GOT3 (cell line): ENCODE measurements around the gene DLG2.

Experiments used
- DNase-seq: peaks from one replicate; lab custom pipeline; 2025; ENCODE audit warnings: mixed read lengths; lab: John Stamatoyannopoulos, UW

The DLG2 gene

DNA sequence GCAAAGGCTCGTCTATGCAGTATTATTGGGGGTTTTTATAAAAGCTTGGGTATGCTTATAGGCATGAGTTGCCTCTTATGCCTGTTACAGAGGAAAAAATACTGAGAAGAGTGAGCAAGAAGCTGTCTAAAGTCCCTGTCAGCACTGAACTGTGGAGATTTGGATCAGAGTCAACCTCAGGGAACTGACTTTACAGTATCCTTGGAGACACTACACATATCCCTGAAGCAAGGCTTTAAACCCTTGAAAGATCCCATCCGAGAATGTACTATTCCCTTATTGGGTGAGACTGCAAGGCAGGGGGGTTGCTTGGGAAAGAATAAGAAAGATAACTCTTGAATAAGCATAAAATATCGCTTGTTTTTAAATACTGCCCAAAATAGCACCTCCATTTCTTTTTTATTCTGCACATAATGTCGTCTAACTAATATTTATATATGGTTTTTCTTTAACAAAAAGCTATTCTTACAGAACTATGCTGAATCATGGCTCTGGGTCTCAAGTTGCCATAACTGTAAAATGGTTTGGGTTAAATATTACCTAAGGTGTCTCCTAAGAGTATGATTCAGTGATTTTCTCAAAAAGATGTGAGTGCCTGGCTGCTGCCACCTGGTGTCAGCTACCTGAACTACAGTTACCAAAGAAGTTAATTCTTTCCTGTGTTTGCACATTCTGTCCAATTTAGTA, 1062.8 kb downstream of the DLG2 start:
- no peak for DNase-seq

DNA sequence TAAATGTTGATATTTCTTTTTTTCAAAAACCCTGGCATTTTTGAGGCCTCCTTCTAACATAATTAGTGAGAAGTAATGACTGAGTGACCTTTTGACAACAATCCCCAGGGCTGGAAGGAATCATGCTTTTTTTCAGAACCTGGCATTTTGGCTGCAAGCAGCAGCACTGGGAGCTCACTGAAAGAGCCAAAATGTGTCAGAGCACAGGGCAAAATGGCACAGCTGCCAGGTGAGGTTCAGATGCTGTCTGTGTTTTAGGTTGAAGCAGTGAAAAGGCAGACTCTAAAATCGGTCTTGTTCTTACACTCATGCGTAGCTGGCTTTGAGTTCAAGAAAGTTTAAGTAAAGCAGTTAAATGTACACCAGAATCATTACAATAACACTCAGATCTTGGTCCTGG, 1063.8 kb downstream of the DLG2 start:
- no peak for DNase-seq

DNA sequence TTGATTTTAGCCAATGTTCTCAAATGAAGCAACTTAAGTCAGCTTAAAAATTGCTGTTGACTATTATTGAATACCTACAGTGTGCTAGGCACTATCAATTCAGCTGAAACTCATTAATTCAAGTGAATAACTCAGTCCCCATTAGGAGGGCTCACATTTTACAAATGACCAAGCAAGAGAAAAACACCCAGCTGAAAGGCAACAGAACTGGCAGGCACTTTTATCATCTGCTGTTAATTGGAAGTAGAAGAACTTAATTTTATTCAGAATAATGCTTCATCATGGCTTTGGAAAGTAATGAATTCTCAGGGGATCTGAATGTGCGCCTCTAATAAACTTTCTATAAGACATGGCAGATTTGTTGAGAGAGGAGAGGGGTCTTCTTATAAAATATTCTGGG, 1066.9 kb downstream of the DLG2 start:
- DNase-seq = no peak

DNA sequence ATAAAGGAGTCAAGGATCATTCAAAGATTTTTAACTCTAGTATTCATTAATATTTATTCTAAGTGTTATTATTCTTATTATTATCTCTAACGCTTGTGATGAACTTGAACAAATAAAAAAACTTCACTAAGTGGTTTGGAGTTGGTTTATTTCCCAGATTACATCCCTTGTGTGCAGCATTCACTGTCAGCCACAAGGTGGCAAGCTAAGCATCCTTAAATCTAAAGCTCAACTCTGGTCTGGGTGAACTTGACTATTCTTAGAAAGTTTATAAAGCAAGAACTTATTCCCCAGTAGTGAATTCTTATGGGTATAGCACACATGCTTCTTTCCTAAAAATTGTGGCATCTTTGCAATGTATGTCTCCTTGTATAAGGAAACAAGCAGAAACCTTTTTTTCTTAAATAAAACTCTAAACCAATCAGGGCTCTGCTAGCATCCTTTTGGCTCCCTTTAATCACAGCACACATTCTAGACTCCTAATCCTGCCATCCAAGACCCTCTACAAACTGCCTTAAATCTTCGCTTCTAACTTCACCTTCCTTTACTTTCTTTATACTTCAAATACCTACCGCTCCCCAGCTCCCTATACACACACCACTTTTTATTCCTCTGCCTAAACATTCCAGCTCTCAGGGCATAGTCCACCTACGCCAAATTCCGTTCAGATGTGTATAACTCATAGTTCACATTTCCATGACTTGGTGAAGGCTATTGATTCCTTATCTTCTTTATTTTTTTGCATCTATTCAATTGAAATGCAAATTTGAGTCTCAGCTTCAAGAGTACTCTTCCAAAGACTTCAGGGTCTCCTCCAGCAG, 1068.8 kb downstream of the DLG2 start:
- DNase-seq = no peak

DNA sequence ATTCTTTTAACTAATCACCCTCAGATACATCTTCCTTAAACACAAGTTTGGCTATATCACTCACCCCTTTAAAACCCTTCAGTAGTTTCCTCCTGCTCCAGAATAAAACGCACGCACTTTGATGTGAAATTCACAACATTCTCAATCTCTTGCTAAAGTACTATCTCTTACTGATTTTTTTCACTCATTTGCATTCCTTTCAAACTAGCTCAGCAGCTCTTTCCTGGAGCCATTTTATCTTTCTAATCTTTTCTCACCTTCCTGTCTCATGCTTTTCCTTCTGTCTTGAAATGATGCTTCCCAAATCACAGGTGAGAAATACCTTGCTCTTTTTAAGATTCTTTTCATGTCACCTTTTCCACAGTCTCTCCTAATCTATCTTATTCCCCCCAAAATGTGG, 1074.4 kb downstream of the DLG2 start:
- DNase-seq = no peak

DNA sequence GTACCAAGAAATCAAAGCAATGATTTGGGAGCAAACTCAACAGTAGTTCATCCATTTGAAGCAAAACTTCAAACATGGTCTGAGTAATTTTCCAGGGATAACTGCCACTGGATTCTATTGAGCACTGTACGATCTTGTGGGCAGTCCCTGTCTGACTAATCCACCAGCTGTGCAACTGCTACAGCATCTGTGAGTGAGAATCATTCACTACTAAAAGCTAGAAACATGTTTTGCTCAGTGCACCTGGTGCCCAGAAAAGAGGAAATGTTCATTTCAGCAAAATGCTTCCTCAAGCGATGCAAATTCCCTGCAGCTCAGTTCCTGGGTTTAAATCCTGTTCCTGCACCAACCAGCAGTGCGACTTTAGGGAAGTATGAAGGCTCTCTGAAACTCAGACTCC, 1077.9 kb downstream of the DLG2 start:
- no peak for DNase-seq

DNA sequence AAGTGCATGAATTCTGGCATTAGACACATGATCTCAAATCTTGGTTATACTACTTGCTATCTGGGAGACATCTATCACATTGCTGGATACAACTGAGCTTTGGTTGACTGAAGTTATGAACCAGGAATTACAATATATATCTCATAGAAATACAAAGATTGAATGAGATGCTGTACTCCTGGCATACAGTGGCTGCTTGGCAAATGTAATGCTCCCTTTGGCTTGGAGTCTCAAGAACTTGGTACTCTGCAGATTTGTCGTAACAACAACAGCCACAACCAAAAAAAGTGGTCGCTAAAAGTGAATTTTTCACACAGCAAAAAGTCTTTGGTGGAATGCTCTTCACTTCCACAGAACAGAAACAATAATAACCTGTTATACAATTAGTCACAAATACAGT, 1082.6 kb downstream of the DLG2 start:
- DNase-seq = no peak

DNA sequence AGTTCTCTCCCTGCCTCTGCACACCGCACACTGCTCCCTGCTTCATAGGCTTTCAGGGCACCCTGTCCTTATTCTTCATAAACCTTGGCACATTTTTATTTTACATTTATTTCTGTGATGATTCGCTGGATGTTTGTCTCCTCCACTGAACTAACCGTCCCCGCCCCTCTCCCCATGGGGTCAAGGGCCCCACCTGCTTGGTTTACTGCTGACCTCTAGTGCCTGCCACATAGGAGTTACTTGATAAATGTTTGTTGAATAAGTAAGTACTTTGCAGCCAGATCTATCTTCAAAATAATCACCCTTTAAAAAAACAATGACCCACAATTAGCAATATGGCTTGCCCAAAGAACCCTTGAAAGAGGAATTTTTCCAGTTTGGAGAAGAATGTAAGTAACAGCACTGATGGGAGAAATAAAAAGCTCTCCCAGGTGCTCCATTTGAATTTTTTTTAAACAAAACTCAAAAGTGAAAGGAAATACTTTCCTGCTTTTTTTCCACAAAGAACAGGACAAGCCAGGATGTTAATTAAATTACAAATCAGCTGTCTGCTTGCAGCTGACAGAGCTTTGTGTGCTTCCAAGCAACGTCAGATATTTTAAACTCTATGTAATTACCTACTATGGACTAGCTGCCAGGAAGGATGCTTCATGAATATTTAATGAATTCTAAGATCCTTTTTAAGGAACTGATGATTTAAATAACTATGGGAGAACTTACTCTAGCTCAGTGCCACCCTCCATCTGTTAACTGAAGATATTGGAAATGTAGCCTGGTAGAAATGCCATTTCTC, 1083.6 kb downstream of the DLG2 start:
- DNase-seq = no peak

DNA sequence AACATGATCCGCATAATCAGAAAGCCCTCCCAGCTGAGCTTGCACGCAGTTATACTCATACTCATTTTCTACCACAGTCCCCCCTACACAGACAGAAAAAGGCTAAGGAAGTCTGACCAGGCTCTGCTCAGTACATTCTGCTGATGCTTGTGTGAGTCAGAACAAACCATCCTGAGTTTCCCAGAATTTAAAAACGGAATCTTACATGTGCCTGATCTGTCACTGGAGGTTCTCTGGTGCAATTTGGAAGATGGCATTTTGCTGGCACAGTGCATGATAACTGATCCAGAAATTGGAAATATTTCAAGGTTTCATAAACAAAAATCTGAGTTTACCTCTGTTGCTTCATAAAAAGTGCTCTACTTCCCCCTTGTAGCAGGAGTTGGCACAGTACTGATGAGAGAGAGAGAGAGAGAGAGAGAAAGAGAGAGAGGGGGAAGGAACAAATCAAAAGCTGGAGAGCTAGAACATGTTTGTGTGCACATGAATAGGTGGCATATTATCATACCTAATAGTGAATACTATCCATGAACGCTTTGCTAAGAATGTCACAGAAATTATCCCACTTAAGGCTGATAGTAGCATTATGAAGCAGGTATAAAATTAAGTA, 1085.3 kb downstream of the DLG2 start:
- no peak for DNase-seq

DNA sequence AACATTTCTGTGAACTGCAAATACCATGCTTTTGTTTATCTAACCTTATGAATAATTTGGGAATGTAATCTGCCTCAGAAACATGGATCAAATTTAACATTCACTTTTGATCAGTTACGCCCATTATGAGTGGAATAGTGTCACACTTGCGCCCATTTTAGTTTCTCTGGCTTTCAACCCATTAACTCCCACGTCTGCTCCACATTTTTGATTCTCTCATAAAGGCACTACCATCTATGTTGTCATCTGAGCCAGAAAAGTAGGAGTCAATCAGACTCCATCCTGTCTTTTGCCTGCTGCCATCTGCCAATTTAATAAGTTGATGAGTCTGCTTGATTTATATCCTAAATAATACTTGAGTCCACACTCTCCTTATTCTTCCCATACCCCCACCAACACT, 1090.7 kb downstream of the DLG2 start:
- DNase-seq = no peak

DNA sequence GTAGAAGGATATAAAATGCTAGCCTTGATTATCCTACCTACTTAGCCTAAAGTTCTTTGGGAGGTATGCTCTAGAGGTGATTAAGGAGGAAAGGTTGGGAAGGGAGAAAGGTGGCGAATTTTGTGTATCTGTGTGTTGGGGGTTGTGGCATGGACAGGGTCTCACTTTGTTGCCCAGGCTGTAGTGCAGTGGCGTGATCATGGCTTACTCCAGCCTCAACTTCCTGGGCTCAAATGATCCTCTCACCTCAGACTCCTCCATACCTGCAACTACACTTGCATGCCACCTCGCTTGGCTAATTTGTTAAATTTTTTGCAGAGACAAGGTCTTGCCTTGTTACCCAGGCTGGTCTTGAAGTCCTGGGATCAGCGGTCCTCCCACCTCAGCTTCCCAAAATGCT, 1094.8 kb downstream of the DLG2 start:
- no peak for DNase-seq

DNA sequence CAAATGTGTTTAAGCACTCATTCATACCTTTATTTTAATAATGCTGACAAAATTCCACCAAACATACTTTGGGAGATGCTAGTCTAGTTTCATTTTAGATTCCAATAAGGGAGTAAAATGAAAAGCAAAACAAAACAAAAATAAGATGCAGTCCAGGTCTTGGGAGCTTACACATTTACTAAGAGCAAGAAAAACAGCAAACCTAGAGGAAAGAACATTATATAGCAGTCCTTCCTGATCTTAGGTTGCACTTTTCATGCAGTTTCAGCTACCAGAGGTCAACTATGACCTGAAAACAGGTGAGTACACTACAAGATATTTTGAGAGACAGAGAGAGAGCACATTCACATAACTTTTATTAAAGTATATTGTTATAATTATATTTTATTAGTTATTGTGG, 1100.9 kb downstream of the DLG2 start:
- DNase-seq = no peak

DNA sequence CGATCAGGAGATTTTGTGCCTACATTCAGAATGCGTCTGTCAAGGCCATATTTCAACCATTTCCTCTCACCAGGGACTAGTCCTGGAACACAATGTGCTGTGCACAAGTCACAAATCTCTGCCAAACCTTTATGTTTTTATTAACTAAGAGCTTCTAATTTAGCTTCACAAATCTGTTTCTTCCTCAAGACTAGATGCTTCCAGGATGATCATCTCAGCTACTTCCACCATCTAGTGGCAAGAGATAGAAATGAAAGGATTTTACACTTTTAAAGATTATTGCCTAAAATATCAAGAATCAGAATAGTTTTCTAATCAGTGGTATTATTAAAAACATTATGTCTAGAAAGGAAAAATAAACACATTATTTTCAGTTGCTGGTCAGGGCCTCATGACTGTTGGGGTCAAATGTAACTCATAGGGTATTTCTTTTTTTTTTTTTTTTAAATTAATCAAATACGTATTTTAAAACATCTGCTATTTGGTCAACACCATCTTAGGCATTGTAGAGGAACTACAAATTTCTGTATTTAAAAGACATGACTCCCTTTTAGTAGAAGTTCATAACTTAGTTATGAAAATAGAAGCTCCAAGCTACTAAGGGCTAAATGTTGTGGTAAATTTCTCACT, 1102.6 kb downstream of the DLG2 start:
- no peak for DNase-seq

DNA sequence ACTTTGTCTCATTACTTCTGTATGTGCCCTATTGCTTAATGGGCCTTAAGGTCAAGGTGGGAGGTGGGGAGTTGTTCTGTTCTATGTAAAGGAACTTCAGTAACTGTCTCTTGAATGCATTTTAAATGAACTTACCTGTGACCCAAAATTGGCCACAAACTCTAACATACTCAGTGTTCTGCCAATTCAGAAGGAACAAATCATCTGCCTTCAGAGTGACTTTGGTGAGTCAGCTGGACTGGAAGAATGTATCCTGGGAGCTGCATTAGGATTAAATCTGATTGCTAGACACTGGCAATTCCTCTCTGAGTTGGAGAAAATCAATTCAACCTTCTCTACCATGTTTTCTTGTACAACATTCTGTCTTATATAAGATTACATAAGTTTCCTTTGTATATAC, 1104.8 kb downstream of the DLG2 start:
- no peak for DNase-seq

DNA sequence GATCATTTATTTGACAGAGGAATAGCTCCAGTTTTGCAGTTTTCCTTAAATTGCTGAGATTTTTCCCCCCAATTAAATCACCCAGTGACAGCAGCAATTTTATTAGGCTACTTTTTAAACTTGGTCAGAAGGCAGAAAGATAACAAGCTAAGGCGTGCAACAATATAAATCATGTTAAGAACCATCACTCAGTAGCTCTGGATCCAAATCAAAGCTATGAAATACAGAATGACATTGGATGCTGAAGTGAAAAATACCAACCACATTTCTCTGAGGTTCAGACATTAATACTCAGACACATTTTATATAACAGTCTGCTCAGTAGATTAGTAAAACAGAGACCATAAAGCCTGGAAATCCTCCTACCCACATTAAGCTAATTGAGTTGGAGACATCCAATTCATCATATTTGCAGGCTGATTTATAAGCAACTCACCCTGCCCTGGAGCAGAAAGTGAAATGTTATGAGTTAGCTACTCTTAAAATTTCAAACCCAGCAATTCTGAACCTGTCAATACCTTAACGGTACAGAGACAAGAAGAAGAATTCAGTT, 1108.4 kb downstream of the DLG2 start:
- DNase-seq = no peak

DNA sequence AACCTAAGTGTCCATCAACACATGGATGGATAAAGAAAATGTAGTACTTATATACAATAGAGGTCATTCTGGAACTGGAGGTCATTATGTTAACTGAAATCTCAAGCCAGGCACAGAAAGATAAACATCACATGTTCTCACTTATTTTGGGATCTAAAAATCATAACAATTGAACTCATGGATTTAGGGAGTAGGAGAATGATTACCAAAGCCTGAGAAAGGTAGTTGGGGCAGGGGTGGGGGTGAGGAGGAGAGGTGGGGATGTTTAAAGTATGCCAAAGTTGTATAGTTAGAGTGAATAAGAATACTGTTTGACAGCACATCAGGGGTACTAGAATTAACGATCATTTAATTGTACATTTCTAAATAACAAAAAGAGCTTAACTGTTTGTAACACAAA, 1112.7 kb downstream of the DLG2 start:
- no peak for DNase-seq

DNA sequence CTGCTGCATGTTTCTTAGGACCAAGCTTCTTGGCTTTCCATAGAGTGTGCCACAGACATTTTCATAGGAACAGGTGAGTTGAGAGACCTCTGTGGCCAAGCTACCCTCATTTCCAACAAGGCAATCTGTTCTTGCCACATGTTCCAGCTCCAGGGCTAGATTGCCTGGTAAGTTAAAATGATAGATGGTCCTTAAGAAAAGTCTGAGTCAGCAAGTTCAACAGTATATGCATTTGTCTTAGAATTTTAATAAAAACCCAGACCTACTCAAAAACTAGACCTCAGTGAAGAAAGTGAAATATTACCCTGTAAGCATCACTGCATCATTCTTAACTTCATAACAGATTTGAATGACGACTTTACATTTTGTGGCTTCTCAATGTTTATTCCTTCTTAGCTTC, 1123.6 kb downstream of the DLG2 start:
- DNase-seq = no peak

DNA sequence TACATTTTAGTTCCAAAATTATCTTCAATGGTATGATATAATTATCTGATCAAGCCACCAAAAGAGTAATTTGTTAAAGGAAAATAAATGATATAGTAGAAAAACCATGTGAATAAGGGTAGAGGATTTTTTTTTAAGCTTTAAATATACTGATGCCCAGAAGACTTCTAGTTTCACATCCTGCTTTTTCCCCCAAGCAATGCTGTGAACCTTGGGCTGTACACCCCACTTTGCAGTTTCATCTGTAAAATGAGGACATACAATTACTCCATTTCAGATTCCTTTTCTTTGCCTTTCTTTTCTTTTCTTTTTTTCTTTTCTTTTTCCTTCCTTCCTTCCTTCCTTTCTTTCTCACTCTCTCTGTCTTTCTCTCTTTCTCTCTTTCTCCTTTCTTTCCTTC, 1125.4 kb downstream of the DLG2 start:
- DNase-seq = no peak

DNA sequence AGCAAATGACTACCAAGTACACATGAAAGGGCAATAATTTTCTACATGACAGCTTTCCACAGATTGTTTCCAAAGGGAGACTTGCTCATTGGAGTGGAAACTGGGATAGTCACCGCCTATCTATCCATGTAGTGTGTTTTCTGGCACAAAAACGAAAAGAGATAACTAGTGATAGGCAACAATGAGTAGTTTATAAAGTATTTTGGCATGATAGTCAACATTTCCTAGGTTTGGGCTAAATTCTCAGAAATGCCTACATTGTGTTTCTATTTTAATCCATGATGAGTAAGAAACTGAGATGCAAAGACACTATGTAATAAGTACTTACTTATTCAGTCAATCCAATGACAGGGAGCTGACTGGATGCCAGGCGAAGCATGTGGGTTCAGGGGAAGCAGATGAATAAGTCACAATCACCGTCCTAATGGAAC, 1129.1 kb downstream of the DLG2 start:
- DNase-seq = no peak

DNA sequence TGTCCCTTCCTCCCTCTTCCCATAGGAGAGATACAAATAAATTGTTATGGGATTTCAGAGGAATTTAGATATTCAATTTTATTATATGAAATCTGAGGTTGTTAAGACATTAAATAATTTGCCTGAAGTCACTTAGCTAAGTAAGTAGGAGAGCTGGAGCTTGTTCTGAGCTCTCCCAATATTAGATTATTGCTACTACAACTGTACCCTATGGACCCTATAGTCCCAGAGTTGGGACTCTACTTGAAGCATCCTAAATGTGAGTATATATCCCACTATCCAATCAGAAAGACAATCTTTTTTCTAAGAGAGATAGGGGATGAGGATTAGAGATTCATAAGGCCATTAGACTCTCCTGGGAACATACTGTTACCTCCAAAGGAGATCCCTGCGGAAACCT, 1130.0 kb downstream of the DLG2 start:
- no peak for DNase-seq

DNA sequence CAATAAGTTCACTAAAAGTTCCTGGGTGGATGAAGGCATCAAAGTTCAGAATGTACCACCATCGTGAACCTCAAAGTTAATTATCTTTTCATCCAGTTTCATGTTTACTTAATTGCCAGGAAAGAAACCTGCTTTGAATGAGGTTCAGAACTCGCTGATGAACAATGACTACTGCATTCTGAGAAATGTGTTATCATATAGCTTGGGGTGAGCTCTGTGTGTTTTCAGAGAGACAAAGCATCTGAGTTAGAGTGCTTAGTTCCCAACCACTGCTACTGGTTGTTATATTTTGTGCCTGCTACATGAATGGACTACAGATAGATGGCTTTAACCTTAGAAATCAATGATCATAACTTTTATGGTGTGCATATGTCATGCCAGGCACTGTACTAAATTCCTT, 1131.0 kb downstream of the DLG2 start:
- DNase-seq = no peak

DNA sequence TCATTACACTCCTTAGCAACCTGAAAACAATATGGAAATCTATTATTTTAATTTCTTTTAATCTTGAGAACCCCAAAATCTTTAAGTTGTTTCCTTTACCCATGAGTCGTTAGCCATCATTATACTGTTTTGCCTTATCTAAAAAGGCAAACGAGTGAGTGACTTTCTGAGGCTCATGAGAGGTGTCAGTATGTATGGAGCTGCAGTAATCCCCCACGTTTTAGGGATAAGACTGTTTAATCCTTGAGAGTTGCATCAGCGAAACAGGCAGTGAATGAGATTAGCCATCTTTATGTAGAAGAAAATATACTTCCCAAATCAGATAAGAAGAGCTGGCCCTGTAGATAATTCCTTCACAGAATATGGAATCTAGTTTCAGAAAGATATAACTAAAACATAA, 1147.0 kb downstream of the DLG2 start:
- DNase-seq = no peak
